CD4-positive, alpha-beta T cell treated with Interleukin-17A for 1 hour (primary cell): ENCODE data around the gene ATOSA.

ENCODE experiments used
- DNase-seq: peaks from one replicate; pipeline ENCODE4 v3.0.0-alpha.2; 2020

Gene ATOSA, protein sequence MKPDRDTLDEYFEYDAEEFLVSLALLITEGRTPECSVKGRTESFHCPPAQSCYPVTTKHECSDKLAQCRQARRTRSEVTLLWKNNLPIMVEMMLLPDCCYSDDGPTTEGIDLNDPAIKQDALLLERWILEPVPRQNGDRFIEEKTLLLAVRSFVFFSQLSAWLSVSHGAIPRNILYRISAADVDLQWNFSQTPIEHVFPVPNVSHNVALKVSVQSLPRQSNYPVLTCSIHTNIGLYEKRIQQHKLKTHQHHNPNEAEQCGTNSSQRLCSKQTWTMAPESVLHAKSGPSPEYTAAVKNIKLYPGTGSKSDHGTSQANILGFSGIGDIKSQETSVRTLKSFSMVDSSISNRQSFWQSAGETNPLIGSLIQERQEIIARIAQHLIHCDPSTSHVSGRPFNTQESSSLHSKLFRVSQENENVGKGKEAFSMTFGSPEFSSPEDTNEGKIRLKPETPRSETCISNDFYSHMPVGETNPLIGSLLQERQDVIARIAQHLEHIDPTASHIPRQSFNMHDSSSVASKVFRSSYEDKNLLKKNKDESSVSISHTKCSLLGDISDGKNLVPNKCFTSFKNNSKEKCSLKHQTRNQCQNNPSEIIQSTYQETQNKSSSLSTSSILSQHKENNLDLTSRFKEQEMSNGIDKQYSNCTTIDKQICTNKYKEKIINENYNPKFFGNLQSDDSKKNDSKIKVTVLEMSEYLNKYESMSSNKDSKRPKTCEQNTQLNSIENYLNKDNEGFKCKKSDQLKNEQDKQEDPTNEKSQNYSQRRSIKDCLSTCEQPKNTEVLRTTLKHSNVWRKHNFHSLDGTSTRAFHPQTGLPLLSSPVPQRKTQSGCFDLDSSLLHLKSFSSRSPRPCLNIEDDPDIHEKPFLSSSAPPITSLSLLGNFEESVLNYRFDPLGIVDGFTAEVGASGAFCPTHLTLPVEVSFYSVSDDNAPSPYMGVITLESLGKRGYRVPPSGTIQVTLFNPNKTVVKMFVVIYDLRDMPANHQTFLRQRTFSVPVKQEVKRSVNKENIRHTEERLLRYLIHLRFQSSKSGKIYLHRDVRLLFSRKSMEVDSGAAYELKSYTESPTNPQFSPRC

DNA sequence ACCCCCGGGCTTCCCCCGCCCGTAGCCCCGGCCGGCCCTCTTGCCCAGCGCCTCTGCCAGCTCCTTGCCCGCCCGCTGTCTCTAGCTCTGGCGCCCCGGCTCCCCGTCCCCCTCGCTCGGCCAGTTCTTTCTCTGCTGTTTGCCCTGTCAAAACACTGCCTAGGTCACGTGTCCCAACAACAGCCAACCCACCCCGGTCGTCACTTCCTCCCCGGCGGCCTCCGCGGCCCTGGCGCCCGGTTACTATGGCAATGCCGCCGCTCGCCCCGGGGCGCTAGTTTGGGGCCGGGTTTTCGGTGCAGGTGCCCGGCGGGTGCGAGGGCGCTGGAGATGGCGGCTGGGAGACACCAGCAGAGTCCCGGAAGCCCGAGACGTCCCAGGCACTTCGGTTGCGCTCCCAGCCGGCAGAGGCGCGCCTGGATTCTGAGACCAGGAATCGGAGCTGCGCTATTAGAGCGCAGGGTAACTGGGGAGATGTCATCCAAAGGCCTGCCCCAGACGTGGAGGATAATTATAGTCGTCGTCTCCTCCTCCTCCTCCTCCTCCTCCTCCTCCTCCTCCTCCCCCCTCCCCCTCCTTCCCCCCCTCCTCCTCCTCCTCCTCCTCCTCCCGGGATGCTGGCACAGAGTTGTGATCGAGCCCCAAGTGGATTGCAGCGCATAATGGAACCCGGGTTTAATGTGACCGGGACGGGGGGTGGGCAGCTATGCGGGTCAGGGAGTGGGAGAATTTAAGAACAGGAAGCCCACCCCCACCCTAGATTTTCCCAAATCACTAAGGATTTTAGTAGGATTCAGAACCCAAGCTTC, at the start of gene ATOSA:
TSS of gene ATOSA (minus strand) at position 157 of the 809 bp plus-strand sequence. CDS start 1,367 bp downstream, outside the sequence.
- DNase-seq, result peak; percentile 94

DNA sequence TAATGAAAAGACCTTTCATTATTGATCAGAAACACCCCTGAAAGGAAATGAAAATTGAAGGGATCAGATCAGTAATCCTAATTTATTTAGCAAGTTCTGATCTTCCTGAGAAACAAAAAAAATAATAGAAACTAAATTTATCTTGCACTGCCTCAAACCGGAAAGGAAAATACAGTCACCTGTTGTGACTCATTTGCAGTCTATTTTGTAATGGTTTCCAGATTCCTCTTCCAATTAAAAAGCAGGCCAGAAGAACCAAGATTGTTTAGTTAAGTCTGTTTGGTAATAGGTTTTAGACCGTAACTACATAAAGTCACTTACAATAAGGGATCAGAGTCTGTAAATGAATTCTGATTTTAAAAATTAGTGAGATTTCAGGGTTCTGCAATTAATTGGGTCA, 49.7 kb upstream of the ATOSA start:
- no peak for DNase-seq

DNA sequence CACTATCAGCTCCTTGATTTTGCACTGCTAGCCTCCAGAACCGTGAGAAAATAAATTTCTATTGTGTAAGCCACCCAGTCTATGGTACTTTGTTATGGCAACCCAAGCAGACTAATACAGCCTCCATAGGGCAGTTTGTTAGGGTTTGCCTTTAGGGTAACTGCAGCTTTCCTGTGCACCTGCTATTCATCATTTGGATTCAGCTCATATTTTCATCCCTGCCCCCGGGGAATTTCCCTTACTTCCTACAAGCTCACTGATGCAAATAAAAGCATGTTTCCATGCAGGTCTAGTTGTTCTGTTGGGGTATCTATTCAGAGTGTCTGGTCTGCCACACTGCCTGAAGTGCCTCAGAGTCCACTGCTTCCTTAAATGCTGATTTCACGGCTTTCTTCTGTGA, 48.6 kb upstream of the ATOSA start:
- no peak for DNase-seq

DNA sequence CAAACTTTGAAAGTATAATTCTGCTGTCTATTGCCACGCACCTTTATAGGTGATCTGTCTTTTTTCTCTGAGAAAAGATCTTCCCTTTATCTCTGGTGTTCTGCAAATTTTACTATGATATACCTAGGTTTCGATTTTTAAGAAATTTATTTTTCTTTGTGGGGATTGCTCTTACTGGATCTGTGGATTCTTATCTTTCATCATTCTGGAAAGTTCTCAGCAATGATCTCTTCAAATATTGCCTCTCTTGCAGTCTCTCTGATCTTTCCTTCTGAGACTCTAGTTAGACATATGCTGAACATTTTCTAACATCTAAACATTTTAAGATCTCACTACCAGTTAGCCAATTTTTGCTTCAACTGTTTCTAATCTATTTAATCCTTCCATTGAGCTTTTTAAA, 47.0 kb upstream of the ATOSA start:
- DNase-seq, result no peak

DNA sequence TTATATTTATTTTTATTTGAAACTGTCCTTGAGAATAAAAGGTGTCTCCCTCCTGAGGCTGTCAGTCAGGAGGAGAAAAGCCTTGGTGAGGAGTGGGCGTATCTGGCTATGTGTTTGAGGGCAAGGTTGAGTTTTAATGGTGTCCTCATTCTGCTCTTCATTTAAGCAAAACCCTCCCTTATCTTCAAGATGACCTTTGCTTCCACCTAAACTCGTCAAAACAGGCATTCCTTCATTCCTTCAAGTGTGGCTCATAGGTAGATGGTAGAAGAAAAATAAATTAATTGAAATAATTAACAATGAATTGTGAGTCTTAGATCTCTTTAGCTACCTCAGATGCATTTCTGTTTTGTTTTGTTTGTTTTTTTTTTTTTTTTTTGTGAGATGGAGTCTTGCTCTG, 39.4 kb upstream of the ATOSA start:
- no peak for DNase-seq

DNA sequence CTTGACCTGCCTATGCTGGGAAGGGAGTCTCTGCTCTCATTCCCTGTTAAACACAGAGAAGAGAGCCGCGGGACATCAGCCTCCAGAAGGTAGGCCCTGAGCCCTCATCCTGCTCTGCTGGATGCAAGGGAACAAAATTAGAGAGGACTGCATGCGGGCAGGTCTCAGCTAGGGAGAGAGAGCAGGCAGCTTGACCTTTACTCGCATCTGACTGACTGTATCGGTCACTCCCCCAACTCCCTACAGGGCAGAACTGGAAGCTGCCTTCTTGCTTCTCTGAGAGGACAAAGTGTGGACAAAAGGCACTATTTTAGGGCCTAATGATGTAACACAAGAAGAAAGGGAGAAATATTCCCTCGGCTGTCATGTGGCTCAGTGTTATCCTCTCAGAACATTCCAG, 38.7 kb upstream of the ATOSA start:
- DNase-seq, result no peak

DNA sequence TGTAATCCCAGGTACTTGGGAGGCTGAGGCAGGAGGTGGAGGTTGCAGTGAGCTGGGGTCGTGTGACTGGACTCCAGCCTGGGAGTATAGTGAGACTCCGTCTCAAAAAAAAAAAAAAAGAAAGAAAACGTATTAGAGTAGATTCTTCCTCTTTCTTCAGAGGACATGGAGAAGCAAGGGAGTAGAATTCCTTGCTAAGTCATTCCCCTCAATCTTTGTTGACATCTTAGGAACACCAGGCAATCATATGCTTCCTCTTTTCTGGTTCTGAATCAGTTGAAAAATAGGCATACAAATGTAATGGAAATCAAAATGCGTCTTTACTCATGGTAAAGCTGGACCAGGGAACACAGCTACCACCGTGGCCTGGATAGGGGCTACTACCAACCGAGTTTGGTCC, 38.3 kb upstream of the ATOSA start:
- no peak for DNase-seq

DNA sequence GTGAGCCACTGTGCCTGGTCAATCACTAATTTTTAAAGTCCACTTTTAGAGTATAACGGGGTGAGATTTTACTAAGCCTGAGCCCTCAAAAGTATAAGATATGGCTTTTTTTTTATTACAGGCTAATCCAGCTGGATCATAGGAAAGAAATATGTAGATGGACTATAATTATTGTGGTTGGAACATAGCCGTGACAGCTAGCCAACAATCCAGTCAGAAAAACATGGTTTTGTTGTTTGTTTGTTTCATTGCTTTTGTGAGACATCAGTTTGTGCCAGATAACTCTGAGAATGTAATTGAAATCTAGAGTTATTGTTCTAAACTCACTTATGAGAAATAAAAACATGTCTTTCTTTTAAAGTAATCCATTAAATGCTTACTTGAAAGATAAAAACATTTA, 37.3 kb upstream of the ATOSA start:
- no peak for DNase-seq

DNA sequence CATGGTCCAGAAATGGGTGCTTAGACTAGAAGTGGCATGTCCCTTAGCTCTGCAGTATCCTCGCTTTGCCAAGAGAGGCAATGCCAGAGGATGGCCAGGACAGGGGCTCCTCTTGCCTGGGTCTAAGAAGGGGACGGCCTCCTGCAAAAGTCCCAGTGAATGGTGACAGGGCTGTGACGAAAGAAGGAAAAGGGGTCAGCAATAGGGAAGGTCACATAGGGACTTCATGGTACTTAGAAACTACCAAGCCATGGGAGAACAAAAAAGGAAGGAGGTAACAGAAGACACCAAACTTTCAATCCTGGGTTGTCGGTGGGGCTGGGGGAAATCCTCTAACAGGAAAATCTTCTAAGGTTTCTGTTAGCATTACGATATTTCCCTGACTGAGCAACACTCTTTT, 36.2 kb upstream of the ATOSA start:
- no peak for DNase-seq

DNA sequence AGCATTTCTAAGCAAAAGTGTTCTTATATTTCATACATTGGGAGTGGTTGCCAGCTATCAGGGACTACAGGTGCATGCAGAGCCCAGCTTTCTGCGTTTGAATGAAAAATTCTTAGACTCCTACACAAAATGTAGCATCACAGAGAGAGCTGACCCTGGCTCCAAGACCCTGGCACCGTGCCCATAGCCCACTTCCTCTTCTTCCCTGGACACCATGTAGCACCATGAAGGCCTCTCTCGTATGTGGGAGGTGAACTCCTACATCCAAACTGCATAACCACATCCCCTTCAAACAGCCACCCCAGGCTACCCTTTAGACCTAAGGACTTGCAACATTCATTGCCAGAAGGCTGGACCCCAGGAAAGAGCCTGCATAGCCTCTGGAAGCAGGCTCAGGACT, 35.8 kb upstream of the ATOSA start:
- DNase-seq, result no peak

DNA sequence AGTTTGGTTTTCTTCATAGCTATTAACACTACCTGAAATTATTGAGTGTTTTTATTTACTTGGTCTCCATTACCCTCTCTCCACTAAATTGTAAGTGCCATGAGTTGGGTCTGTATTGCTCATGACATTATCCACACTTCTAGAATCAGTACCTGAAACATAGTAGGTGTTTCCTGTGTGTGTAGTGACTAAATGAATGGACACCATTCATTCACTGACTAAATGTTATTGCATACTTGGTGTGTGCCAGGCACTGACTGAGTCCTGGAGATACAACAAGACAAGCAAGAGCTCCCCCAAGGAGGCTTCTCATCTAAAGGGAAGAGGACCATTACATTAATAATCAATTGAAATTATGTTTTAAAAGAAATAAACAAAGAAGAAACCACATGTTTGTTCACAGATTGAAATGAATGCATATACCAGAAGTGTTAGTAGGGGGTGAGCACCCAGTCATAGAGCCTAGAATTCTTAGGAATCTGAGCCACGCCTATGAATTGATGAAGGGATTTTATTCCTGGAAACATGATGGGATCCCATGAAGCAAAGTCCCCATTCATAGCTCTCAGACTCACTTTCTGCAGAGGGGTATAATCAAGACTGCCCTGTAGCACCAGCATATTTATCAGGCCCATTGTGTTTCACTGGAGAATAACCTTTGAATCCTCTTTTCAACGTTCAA, 31.7 kb upstream of the ATOSA start:
- DNase-seq, result no peak

DNA sequence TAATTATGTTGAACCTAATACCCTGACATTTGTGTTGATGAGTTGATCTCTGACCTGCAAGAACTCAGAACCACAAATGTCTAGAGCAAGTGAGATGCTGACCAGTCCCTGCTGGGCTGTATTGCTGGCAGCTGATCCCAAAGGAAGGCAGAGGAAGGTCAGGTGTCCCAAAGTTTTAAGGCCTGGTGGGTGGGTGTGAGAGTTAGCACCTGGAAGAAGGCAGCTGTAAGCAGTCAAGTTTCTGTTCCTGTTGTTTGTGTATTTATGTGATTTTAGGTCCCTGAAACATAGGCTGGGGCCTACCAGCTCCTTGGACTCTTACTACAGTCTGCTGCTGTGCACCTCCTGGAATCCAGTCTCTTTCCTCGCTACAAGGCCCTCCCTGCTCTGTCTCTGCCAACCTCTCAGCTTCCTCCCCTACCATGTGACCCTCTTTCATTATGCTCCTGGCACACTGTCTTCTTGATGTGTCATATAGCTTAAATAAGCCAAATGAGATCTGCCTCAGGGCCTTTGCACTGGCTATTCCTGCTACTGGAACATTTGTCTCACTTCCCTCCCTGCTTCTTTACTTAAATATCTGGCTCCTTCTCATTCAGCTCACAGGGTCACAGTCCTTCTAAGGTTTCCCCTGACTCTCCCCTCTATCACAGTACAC, 31.0 kb upstream of the ATOSA start:
- no peak for DNase-seq

DNA sequence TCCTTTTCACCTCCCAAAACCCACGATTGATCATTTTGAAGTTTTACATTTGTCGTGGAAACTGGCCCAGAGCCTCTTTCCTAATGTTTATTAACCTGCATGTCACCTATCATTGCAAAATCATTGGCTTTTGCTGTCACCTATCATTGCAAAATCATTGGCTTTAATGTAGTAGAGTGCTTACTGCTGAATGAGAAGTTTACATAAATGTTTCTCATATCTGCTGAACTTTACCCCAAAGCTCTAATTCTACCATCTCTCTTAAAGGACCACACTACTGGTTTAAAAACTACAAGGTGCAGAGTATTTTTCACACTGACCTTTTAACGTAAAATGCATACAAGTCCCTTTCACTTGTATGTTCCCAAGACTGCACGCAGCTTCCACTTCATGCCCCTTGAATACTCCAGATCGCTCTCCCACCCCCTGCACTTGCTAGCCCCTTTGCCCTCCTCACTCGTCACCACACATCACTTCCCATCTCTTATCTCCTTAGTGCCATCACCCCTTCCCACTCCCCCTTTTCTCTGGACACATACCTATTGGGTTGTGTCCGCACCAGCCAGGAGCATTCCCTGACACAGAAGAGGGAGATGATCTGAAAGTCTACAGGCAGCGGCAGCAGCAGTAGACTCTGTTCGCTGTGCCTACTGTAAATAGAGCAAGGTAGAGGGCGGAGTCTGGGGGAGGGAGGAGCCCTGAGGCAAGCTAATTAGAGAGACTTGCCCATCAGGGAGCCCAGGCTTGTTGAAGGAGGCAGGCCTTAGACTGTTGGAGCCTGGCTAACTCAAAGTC, 30.2 kb upstream of the ATOSA start:
- no peak for DNase-seq

DNA sequence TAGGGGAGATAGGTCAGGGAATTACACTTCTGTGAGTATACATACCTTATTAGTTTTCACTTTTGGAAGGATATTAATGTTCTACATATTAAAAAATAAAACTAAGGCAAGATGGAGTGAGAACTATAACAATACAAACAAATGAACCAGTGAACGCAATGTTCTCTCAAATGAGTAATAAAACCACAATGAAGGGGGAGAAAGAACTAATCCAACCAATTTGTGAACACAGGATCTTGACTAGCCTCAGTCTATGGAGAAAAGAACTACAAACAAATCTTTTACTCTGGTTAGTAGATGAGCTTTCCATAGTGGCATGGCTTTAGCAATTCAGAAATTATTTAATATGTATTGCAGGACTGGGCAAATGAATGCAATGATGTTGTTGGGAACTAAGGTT, 26.9 kb upstream of the ATOSA start:
- no peak for DNase-seq

DNA sequence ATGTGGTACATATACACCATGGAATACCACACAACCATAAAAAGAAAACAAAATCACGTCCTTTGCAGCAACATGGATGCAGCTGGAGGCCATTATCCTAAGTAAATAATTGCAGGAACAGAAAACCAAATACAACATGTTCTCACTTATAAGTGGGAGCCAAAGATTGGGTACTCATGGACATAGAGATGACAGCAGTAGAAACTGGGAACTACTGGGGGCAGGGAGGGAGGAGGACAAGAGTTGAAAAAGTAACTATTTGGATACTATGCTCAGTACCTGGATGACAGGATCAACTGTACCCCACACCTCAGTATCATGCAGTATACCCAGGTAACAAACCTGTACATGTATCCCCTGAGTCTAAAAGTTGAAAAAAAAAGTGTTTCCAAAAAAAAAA, 23.2 kb upstream of the ATOSA start:
- no peak for DNase-seq

DNA sequence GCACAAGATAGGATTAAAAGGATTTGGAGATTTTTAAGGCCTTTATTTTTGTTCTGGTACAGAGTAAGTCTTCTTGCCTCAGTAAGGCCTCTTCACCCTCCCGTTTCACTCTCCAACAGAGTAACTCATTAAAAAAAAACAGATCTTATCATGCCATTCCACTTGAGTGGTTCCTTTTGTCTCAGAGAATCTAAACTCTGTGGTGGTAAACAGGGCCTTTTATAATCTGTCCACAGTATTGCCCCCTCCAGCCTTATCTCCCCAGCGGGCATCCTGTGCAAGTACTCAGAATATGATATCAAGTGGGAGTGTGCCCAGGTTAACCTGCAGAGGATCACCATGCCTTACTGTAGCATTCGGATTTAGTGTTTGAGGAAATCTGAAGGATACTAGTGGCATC, 20.3 kb upstream of the ATOSA start:
- DNase-seq, result no peak

DNA sequence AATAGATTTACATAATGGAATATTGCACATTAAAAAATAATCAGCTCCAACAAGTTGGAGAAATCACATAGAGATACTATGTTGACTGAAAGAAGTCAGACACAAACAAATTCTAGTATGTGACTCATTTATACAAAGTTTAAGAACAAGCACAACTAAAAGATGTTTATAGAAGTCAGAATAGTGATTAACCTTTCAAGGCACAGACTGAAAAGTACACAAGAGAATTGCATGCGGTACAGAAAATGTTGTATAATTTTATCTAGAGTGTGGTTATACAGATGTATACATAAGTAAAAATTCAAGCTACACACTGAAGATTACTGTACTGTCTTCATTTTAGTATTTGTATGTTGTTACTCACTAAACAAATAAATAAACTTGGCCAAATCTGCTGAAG, 19.3 kb upstream of the ATOSA start:
- DNase-seq, result no peak

DNA sequence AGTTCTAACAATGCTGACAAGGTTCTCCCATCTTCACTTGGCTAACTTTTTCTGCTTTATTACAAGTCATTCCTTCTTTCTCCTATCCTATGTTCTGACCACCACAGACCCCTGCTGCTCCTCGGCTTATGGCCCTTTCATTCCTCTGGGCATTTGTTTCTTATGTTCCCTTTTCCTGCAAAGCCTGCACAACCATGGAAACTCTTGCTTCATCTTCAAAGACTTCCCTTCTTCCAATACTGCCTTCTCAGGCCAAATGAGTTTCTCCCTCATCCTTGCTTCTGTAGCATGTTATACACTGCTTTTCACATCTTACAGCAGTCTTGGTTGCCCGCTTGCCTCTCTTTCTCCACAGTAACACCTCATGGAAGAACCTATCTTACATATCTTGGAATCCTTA, 17.9 kb upstream of the ATOSA start:
- no peak for DNase-seq

DNA sequence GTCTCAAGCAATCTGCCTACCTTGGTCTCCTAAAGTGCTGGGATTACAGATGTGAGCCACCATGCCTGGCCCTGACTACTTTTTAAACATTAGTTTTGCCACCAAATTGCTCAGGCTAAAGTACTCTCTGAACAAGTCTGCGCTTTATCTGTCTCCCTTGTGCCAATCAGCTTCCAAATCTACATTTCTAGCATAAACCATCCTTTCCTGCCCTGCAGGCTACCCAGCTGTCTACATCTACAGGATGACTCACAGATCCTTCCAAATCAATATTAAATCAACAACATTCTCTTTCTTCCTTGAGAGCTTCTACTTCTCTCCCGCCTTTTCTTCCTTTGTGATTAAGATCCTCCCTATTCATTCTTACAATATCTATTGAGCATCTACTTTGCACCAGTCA, 16.0 kb upstream of the ATOSA start:
- no peak for DNase-seq

DNA sequence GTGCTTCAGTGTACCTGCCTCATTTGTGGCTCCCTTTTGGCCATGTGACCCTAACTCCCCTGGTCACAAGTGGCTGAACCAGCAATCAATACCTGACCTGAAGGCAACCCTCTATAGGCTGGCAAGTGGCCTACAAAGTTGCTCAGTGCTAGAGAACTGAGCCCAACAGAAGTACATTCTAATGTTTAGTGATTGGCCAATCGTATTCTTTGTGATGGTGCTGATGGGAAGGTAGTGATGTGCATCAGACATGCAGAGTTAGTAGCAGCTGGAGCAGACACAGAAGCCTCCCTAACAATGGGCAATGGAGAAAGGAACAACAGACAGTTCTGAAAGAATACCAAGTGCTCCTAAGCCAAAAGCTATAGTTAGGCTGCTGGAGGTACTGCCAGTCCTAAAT, 10.4 kb upstream of the ATOSA start:
- no peak for DNase-seq

DNA sequence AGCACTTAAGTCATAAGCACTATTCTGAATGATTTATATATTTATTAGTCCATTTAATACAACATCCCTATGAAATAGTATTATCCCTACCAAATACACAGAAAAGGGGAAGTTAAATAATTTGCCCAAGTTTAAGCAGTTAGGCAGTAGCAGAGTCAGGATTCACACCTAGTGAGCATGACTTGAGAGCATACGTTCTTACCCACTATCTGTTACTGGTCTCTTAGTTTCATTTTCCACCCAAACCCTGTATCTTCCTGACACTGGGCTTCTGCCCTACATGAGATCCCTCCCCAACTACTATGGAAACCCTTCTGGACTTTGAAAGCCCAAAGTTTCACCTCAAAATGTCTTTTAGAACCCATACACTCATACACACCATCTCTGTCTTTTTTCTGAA, 4.4 kb upstream of the ATOSA start:
- DNase-seq, result peak; percentile 45
